CD4-positive, alpha-beta T cell treated with Interferon gamma for 1 hour (primary cell): Measurements from ENCODE around the gene OGFR.

Experiments used
- DNase-seq: peaks from one replicate; pipeline ENCODE4 v3.0.0-alpha.2; 2020

The OGFR gene

GRCh38 chr20:62804627-62805154, at the start of gene OGFR:
Gene OGFR (plus strand): TSS chr20:62804835. CDS start chr20:62804860, 25 bp downstream.
- DNase-seq: peak; percentile 71

GRCh38 chr20:62754991-62755356, 49.7 kb upstream of the OGFR start:
- no peak for DNase-seq

GRCh38 chr20:62755817-62756724, 48.6 kb upstream of the OGFR start:
- no peak for DNase-seq

- no peak for DNase-seq
Observed at GRCh38 chr20:62758226-62758912, 46.3 kb upstream of the OGFR start.

- peak; percentile 22 for DNase-seq
Observed at GRCh38 chr20:62759981-62760431, 44.6 kb upstream of the OGFR start.

- no peak for DNase-seq
Observed at GRCh38 chr20:62760471-62760855, 44.2 kb upstream of the OGFR start.

- DNase-seq: no peak
Observed at GRCh38 chr20:62760856-62761758, 43.5 kb upstream of the OGFR start.

GRCh38 chr20:62761759-62762131, 42.9 kb upstream of the OGFR start:
- DNase-seq: no peak

GRCh38 chr20:62762376-62762775, 42.3 kb upstream of the OGFR start:
- no peak for DNase-seq

- no peak for DNase-seq
Observed at GRCh38 chr20:62762801-62763368, 41.8 kb upstream of the OGFR start.

- no peak for DNase-seq
Observed at GRCh38 chr20:62763404-62763803, 41.2 kb upstream of the OGFR start.

- DNase-seq: no peak
Observed at GRCh38 chr20:62764156-62764935, 40.3 kb upstream of the OGFR start.

- no peak for DNase-seq
Observed at GRCh38 chr20:62765021-62765420, 39.6 kb upstream of the OGFR start.

- no peak for DNase-seq
Observed at GRCh38 chr20:62765432-62766070, 39.1 kb upstream of the OGFR start.

- DNase-seq: no peak
Observed at GRCh38 chr20:62766071-62766450, 38.6 kb upstream of the OGFR start.

GRCh38 chr20:62766716-62767115, 37.9 kb upstream of the OGFR start:
- DNase-seq: no peak

GRCh38 chr20:62768234-62768546, 36.4 kb upstream of the OGFR start:
- DNase-seq: no peak

GRCh38 chr20:62768551-62769287, 35.9 kb upstream of the OGFR start:
- no peak for DNase-seq

- no peak for DNase-seq
Observed at GRCh38 chr20:62769346-62770071, 35.1 kb upstream of the OGFR start.
